ENCODE results near the gene TEX13A. TPM values are rescaled to one million over a fixed set of nuclear protein-coding genes. Genes with fewer than 3 reads are reported as not detected.

TEX13A gene
- total RNA-seq: not detected
- polyA plus RNA-seq: not detected
- long read RNA-seq, donor 1: 0 reads
- long read RNA-seq, donor 2: 0 reads

DNA sequence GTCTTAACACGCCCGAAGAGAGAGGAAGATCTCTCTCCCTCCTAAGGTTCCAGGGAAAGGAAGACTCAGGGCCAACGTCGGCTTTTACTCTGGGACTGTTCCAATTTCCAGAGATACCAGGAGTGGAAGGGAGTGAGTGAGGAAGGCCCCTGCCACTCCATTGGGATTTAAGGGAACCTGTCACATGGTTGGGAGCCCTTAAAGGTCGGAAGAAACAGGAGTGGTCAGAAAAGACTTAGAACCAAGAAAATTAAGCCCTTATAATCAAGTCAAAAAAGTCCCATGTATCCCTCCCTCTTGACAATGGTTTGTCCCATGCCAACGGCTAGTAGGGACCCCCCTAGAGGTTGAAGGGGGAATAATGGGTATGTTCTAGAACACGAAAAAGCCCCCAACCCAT is at the start of gene TEX13A:
Gene TEX13A, minus strand, starts transcription at position 59 of the 400 bp plus-strand sequence. CDS start 297 bp downstream, outside the sequence.
- Histone ChIP-seq H3K36me3 (ENCODE audit: control insufficient read depth in 1 of 2, insufficient read depth in 2 of 2, low read length in 1 of 2) (no peaks in the 10 kb centered on the region), H3K9me3 (ENCODE audit: control insufficient read depth, low read length) (no peaks in the 10 kb centered on the region), H3K27ac (ENCODE audit: low read depth in 1 of 2, low read length in 2 of 2) (no peak within 1 kb of the TSS), H3K4me3 (ENCODE audit: low read length in 2 of 2) (no peak within 1 kb of the TSS), H3K27me3 (ENCODE audit: control insufficient read depth in 1 of 2, insufficient read depth in 2 of 2, low read length in 1 of 2) (no peaks in the 10 kb centered on the region), H3K4me1 (ENCODE audit: control insufficient read depth in 1 of 2, insufficient read depth in 2 of 2, low read length in 2 of 2) (no peaks in the 10 kb centered on the region)
- DNase-seq (no peak), ATAC-seq (ENCODE audit: low FRiP score) (no peak)
- intact Hi-C loops (cut with DNase I): no loop called here
- 74 to 83% methylated on average over 7 of the region's 7 CpGs for WGBS, 2 donors

DNA sequence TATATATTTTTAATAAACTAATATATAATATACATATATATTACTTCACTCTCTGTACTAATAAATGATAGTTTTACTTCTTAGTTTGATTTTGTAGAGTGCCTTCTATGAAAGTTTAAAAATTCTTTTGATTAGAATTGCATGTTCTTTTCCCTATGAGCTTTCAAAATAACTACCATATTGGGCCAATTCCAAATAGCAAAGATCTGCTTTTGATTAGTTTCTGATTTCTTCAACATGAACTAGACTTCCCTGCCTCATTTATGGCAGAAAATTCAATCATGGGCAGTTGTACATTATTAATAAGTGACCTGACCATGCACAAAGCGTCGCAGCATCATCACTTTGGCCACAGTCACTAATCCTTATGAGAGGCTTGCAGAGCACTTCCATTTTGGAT is 48.9 kb upstream of the TEX13A start:
- 83 to 97% methylated on average over 2 of the region's 2 CpGs for WGBS, 2 donors

DNA sequence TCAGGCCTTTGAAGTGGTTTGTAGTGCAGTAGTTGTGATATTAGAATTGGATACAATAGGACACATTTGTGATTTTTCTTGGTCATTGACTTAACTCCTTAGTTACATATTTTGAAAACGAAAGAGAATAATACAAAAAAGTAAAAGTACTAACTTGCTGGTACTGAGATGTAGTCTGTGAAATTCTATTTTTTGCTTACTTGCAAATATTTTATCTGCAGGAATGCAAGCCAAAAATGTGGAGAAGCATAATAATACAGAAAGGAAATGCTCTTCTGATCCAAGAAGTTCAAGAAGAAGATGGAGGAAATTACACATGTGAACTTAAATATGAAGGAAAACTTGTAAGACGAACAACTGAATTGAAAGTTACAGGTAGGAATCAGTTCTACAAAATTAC is 46.7 kb upstream of the TEX13A start:
- H3K9me3 ChIP-seq (ENCODE audit: control insufficient read depth, low read length): no peaks in the 10 kb centered on the region
- intact Hi-C loops (cut with DNase I): no loop called here
- no peak overlapping the region for H3K4me3 ChIP-seq (ENCODE audit: low read length in 2 of 2)
- no peaks in the 10 kb centered on the region for H3K27me3 ChIP-seq (ENCODE audit: control insufficient read depth in 1 of 2, insufficient read depth in 2 of 2, low read length in 1 of 2)
- H3K36me3 ChIP-seq (ENCODE audit: control insufficient read depth in 1 of 2, insufficient read depth in 2 of 2, low read length in 1 of 2): no peaks in the 10 kb centered on the region
- no peak overlapping the region for H3K27ac ChIP-seq (ENCODE audit: low read depth in 1 of 2, low read length in 2 of 2)
- ATAC-seq (ENCODE audit: low FRiP score) (no peak), DNase-seq (no peak)
- 44 to 51% methylated on average over 2 of the region's 2 CpGs for WGBS, 2 donors
- no peaks in the 10 kb centered on the region for H3K4me1 ChIP-seq (ENCODE audit: control insufficient read depth in 1 of 2, insufficient read depth in 2 of 2, low read length in 2 of 2)

More for the DNA sequence above, 48.9 kb upstream of the TEX13A start:
- intact Hi-C loops (cut with DNase I): no loop called here
- Histone ChIP-seq H3K4me1 (ENCODE audit: control insufficient read depth in 1 of 2, insufficient read depth in 2 of 2, low read length in 2 of 2) (no peaks in the 10 kb centered on the region), H3K27me3 (ENCODE audit: control insufficient read depth in 1 of 2, insufficient read depth in 2 of 2, low read length in 1 of 2) (no peaks in the 10 kb centered on the region), H3K36me3 (ENCODE audit: control insufficient read depth in 1 of 2, insufficient read depth in 2 of 2, low read length in 1 of 2) (no peaks in the 10 kb centered on the region), H3K9me3 (ENCODE audit: control insufficient read depth, low read length) (no peaks in the 10 kb centered on the region), H3K27ac (ENCODE audit: low read depth in 1 of 2, low read length in 2 of 2) (no peak overlapping the region), H3K4me3 (ENCODE audit: low read length in 2 of 2) (no peak overlapping the region)
- ATAC-seq (ENCODE audit: low FRiP score) (no peak), DNase-seq (no peak)

DNA sequence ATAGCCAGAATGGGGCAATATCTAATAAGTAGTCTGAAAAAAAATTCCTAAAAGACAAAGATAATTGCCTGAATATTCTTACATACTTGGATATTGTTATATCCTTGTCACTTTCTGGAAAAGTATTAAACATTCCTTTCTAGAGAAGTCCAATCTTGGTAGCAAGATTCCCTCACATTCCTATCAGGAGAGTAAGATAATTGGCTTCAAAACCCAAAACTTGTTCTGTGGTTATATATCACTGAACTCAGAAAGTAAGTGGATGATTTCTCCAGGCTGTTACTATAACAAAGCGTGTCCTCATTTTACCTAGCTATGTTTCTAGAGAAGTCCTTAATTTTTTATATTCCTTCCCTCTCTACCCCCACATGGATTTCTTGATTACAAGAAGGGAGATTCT is 46.0 kb upstream of the TEX13A start:
- intact Hi-C loops (cut with DNase I): no loop called here
- Histone ChIP-seq H3K4me1 (ENCODE audit: control insufficient read depth in 1 of 2, insufficient read depth in 2 of 2, low read length in 2 of 2) (no peaks in the 10 kb centered on the region), H3K27ac (ENCODE audit: low read depth in 1 of 2, low read length in 2 of 2) (no peak overlapping the region), H3K36me3 (ENCODE audit: control insufficient read depth in 1 of 2, insufficient read depth in 2 of 2, low read length in 1 of 2) (no peaks in the 10 kb centered on the region), H3K9me3 (ENCODE audit: control insufficient read depth, low read length) (no peaks in the 10 kb centered on the region), H3K27me3 (ENCODE audit: control insufficient read depth in 1 of 2, insufficient read depth in 2 of 2, low read length in 1 of 2) (no peaks in the 10 kb centered on the region), H3K4me3 (ENCODE audit: low read length in 2 of 2) (no peak overlapping the region)
- ATAC-seq (ENCODE audit: low FRiP score) (no peak), DNase-seq (no peak)
- 83 to 94% methylated on average over 1 of the region's 1 CpG for WGBS, 2 donors

GRCh38 chrX:105265093-105265492 is 44.6 kb upstream of the TEX13A start:
- H3K4me1 ChIP-seq (ENCODE audit: control insufficient read depth in 1 of 2, insufficient read depth in 2 of 2, low read length in 2 of 2): no peaks in the 10 kb centered on the region
- intact Hi-C loops (cut with DNase I): no loop called here
- 27 to 32% methylated on average over 3 of the region's 3 CpGs for WGBS, 2 donors
- ATAC-seq (ENCODE audit: low FRiP score): no peak
- no peak overlapping the region for H3K4me3 ChIP-seq (ENCODE audit: low read length in 2 of 2)
- no peaks in the 10 kb centered on the region for H3K27me3 ChIP-seq (ENCODE audit: control insufficient read depth in 1 of 2, insufficient read depth in 2 of 2, low read length in 1 of 2)
- H3K27ac ChIP-seq (ENCODE audit: low read depth in 1 of 2, low read length in 2 of 2): no peak overlapping the region
- H3K36me3 ChIP-seq (ENCODE audit: control insufficient read depth in 1 of 2, insufficient read depth in 2 of 2, low read length in 1 of 2): no peaks in the 10 kb centered on the region
- DNase-seq: no peak
- no peaks in the 10 kb centered on the region for H3K9me3 ChIP-seq (ENCODE audit: control insufficient read depth, low read length)

DNA sequence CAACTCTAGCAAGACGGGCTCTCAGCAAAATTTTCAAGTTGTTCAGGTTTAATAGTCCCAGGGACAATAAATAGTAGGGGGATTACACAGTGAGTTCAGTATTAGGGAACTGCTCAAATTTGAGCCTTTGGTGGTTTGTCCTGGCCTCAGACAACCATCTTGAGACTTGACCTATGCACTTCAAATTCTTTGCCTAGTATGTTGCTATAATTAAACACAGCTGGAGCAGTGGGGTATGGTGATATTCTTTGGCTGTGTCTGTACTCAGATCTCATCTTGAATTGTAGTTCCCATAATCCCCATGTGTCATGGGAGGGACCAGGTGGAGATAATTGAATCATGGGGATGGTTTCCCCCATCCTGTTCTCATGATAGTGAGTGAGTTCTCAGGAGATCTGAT is 43.3 kb upstream of the TEX13A start:
- Histone ChIP-seq H3K4me1 (ENCODE audit: control insufficient read depth in 1 of 2, insufficient read depth in 2 of 2, low read length in 2 of 2) (no peaks in the 10 kb centered on the region), H3K27ac (ENCODE audit: low read depth in 1 of 2, low read length in 2 of 2) (no peak overlapping the region), H3K36me3 (ENCODE audit: control insufficient read depth in 1 of 2, insufficient read depth in 2 of 2, low read length in 1 of 2) (no peaks in the 10 kb centered on the region), H3K9me3 (ENCODE audit: control insufficient read depth, low read length) (no peaks in the 10 kb centered on the region), H3K27me3 (ENCODE audit: control insufficient read depth in 1 of 2, insufficient read depth in 2 of 2, low read length in 1 of 2) (no peaks in the 10 kb centered on the region), H3K4me3 (ENCODE audit: low read length in 2 of 2) (no peak overlapping the region)
- 64 to 69% methylated on average over 1 of the region's 1 CpG for WGBS, 2 donors
- ATAC-seq (ENCODE audit: low FRiP score): no peak
- no peak for DNase-seq
- intact Hi-C loops (cut with DNase I): no loop called here

DNA sequence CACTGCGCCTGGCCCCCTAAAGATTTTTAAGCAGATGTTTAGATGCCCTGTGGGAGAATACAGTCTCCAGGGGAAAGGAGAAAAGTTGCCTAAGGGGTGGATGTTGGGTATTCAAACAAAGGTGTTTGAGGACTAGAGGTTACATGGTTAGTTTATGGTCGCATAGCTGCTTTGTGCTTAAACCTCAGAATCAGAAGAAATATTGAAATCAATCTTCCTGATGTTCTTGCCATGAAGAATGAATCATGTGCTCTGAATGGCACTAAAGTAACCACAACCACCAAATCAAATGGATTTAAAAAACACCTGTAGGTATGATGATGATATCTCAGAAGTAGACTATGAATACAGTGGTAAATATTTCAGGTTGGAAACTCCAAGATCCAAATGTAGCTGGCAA is 42.7 kb upstream of the TEX13A start:
- DNase-seq (no peak), ATAC-seq (ENCODE audit: low FRiP score) (no peak)
- intact Hi-C loops (cut with DNase I): no loop called here
- Histone ChIP-seq H3K27ac (ENCODE audit: low read depth in 1 of 2, low read length in 2 of 2) (no peak overlapping the region), H3K4me1 (ENCODE audit: control insufficient read depth in 1 of 2, insufficient read depth in 2 of 2, low read length in 2 of 2) (no peaks in the 10 kb centered on the region), H3K4me3 (ENCODE audit: low read length in 2 of 2) (no peak overlapping the region), H3K27me3 (ENCODE audit: control insufficient read depth in 1 of 2, insufficient read depth in 2 of 2, low read length in 1 of 2) (no peaks in the 10 kb centered on the region), H3K36me3 (ENCODE audit: control insufficient read depth in 1 of 2, insufficient read depth in 2 of 2, low read length in 1 of 2) (no peaks in the 10 kb centered on the region), H3K9me3 (ENCODE audit: control insufficient read depth, low read length) (no peaks in the 10 kb centered on the region)
- 78 to 99% methylated on average over 2 of the region's 2 CpGs for WGBS, 2 donors

GRCh38 chrX:105260291-105261043 is 40.0 kb upstream of the TEX13A start:
- no peaks in the 10 kb centered on the region for H3K9me3 ChIP-seq (ENCODE audit: control insufficient read depth, low read length)
- no peaks in the 10 kb centered on the region for H3K27me3 ChIP-seq (ENCODE audit: control insufficient read depth in 1 of 2, insufficient read depth in 2 of 2, low read length in 1 of 2)
- intact Hi-C loops (cut with DNase I): no loop called here
- H3K4me3 ChIP-seq (ENCODE audit: low read length in 2 of 2): no peak overlapping the region
- no peaks in the 10 kb centered on the region for H3K4me1 ChIP-seq (ENCODE audit: control insufficient read depth in 1 of 2, insufficient read depth in 2 of 2, low read length in 2 of 2)
- ATAC-seq (ENCODE audit: low FRiP score): peak; percentile 48
- no peak overlapping the region for H3K27ac ChIP-seq (ENCODE audit: low read depth in 1 of 2, low read length in 2 of 2)
- no peaks in the 10 kb centered on the region for H3K36me3 ChIP-seq (ENCODE audit: control insufficient read depth in 1 of 2, insufficient read depth in 2 of 2, low read length in 1 of 2)
- peak; percentile 47 to 60 for DNase-seq
- 60 to 76% methylated on average over 8 of the region's 8 CpGs for WGBS, 2 donors

DNA sequence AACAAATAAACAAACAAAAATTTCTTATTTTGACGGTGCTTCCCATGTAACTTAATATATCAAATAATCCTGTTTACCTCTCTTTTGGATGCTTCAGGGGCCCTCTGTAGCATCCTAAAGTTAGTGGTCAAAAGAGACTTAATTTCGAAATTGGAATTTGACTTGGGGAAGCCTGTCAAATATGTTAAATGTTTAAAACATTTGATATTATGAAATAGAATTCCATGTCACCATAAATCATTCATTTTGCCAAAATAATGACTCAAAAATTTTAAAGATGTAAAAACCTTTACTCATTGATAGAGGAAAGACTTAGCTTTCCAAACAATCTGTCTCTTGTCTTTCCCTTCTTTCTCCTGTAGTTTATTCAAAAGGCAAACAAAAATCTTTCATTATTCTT is 20.6 kb upstream of the TEX13A start:
- WGBS, 2 donors: 49 to 65% methylated on average over 2 of the region's 2 CpGs
- no peaks in the 10 kb centered on the region for H3K36me3 ChIP-seq (ENCODE audit: control insufficient read depth in 1 of 2, insufficient read depth in 2 of 2, low read length in 1 of 2)
- no peaks in the 10 kb centered on the region for H3K9me3 ChIP-seq (ENCODE audit: control insufficient read depth, low read length)
- DNase-seq (no peak), ATAC-seq (ENCODE audit: low FRiP score) (no peak)
- no peak overlapping the region for H3K27ac ChIP-seq (ENCODE audit: low read depth in 1 of 2, low read length in 2 of 2)
- intact Hi-C loops (cut with DNase I): no loop called here
- no peaks in the 10 kb centered on the region for H3K27me3 ChIP-seq (ENCODE audit: control insufficient read depth in 1 of 2, insufficient read depth in 2 of 2, low read length in 1 of 2)
- H3K4me1 ChIP-seq (ENCODE audit: control insufficient read depth in 1 of 2, insufficient read depth in 2 of 2, low read length in 2 of 2): no peaks in the 10 kb centered on the region
- H3K4me3 ChIP-seq (ENCODE audit: low read length in 2 of 2): no peak overlapping the region
